ENCODE measurements around the gene ADAR.

The ADAR gene

DNA sequence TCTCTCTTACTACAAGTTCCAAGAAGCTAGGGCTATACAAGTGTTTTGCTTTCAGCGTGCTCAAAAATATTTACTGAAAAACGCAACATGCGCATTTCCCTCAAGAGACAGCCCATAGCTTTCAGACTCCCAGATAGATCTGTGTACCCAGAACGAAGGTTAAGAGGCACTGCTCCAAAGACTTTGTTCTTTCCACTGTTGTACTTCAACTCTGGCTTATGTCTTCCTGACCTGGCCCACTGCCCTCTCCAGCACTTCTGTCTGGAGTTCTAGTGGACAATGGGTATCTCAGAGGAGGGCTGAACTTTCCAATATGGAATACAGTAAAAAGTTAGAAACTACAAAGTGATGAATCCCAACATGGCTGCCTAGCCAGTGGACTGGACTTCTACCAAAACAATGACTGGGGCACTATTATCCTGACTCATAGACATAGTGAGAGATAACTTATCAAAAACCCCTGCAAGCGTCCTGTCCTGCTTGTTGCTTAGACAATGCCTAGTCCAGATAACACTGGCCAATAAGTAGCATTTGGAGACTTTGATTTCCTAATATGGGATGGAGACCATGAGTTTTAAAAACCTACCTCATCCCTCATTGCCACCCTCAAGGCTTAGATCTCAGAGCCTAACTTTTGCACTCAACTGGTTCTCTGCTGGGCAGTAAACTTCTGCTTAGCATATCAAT lies 8.8 kb upstream of the ADAR start:
- DNase-seq = no peak

DNA sequence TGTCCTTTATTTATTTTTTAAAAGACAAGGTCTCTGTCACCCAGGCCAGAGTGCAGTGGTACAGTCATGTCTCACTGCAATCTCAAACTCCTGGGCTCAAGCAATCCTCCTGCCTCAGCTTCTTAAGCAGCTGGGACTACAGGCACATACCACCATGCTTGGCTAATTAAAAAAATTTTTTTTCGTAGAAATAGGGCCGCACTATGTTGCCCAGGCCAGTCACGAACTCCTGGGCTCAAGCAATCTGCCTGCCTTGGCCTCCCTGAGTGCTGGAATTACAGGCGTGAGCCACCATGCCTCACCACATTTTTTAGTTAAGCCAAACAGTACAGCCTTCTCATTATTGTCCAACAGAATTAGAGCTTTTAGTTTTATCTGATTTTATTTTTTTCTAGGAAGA lies 7.4 kb upstream of the ADAR start:
- DNase-seq = no peak

DNA sequence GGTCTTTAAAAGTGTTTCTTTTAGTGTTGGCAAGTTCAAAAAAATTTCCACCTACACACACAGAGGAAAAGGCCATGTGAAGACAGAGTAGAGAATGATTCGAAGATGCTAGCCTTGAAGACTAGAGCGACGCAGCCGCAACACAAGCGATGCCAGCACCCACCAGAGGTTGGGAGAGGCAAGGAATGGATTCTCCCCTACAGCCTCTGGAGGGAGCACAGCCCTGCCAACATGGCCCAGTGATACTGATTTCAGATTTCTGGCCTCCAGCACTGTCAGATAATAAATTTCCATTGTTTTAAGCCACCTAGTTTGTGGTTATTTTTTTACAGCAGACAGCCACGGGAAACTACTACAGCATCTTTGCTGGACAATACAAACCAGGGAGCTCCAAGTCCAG lies 6.9 kb upstream of the ADAR start:
- no peak for DNase-seq

DNA sequence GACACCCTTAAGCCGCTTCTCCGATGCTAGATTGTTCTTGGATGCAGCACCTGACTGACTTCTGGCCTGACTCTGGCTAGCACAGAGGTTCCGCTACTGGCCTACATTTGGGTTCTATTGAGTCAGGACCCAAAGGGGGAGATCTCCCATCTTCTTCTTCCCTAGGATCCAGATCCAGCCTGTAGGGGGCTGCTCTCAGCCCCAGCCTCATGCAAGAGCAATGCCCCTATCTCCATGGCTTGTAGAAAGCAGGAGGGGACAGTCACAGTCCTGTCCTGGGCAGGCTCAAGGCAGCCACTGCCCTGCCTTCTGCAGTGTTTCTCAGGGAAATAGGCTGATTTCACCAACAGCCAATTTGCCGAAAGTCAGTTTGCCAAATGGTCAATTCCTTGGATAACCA lies 6.3 kb upstream of the ADAR start:
- no peak for DNase-seq

DNA sequence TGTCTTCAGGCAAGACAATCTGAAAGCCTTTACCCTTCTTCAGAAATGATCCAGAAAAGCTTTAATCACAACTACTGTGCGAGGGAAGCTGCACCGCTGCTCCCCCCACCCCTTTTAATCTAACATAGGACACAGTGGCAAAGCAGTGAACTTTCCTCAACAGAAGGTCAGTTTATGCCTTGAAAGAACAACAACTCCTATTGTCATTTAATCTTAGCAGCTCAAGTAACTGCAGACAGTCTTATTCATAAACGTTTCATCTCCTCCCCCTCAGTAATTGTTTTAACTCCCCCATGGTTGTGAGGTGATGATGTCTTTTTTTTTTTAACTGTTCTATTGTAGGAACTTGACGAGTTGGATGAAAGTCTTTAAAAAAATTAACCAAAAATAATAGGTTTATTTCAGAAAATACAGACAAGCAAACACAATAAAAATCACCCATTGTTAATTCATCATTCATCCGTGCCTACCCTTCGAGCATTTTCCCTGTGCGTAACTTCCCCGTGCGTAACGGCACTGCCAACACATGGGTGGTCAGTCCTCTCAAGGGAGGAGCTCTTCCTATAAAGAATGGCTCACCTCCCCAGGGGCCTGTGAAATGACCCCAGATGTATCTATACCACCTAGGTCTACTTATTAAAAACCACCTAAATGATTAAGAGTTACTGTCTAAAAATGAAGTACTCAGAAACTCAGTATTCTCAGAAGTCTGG lies 3.3 kb upstream of the ADAR start:
- DNase-seq = no peak

DNA sequence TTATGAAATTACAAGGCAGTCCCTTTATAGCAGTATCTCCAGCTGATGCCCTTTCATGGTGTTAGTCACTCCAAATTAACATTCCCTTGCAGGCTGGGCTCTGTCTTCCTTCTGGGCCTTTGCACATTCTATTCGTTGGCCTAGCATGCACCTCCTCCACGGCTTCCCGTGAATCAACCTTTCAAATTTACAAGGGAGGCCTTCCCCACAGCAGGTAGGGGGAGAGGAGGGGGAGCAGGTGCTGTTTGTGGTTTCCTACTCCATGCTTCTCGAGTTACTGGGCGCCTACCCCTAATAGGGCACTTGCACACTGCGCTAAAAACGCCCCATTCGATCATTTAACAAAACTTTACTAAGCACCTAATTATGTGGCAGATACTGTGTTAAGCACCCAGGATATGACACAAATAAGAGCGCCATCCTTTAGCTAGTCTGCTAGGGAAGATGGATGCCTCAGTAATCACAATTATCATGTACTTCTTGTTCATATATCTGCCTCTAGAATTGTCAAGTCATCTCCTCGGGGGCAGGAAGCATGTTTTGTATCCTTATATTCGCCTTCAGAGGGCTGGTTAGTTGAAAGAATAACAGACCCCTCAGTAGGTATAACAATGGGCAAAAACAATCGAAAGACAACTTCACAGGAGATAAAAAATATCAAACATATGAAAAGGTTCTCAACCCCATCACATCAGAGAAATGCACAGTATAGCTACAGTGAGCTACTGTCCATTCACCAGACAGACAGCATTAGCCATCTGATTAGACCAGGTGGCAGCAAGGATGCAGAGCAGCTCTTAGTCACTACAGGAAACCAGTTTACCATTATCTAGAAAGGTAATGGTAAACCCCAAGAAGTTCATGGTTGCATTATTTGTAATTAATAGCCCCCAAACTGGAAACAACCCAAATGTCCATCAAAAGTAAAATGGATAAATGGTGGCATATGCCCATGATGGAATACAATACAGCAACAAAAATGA lies 1.7 kb upstream of the ADAR start:
- peak; percentile 40 for DNase-seq

DNA sequence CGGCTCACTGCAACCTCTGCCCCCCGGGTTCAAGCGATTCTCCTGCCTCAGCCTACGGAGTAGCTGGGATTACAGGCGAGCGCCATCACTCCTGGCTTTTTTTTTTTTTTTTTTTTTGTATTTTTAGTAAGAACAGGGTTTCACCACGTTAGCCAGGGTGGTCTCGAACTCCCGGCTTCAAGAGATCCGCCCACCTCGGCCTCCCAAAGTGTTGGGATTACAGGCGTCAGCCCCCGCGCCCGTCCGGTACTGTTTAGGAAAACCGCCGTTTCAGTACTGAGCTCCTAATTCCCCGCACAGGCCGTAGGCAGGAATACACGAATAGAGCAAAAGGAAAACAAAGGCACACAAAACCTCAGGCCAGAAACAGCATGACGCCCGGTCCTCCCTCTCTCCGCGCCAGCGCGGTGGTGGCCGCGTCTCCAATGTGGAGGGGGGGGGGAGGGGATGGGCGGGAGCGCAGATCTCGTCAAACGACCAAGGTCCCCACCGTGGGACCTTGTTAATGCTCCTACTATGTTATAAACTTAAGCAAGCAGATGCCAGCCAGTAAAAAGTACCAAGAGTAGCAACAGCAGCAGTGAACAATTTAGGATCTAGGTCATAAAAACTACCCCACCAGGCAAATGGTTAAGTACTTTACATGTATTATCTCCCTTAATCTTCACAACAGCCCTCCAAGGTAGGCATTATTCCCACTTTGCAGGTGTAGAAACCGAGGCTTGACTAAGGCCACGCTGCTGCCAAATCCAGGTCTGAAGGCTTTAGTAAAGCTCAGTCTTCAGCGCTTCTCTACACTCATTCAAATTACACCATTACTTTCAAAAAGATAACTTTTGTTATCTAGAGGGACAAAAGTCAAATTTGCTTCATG lies 648 bp upstream of the ADAR start:
- DNase-seq = peak; percentile 63

DNA sequence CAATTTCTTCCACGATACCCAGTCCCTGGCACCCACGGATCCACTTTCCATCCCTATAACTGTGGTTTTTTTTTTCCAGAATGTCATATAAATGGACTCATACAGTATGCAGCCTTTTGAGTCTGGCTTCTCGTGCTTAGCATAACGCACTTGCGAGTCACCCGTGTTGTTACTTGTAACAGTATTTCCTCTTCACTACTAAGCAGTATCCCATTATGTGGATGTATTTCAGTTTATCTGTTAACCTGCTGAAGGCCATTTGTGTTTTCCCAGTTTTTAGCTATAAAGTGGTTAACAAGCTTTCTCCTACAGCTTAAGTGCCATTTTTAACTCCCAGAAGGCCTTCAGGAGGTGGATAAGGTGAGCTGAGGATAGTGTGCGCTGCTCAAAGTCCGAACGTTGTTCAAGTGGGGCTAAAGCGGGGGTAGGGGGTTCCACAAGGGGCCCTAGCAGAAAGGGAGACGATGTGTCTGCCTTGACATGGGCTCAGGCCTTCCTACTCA lies 829 bp downstream of the ADAR start:
- DNase-seq = peak; percentile 58

DNA sequence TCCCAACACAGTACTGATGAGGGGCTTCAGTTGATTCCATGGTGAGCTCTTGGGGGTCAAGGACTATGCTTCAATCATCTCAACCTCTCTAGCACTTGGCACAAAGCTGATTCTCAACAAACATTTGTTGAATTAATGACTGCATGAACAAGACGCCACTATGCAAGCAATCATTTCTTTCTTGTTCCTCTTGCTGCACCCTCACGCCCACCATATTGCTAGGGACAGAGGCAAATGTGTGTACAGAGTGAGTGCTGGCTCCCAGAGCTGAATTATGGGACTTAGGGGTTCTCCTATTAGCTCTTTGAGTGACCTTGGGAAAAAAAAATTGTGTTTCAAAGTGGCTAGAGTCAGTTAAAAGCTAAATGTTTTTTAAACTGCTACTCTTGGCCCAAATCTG lies 2.5 kb downstream of the ADAR start:
- DNase-seq = no peak

DNA sequence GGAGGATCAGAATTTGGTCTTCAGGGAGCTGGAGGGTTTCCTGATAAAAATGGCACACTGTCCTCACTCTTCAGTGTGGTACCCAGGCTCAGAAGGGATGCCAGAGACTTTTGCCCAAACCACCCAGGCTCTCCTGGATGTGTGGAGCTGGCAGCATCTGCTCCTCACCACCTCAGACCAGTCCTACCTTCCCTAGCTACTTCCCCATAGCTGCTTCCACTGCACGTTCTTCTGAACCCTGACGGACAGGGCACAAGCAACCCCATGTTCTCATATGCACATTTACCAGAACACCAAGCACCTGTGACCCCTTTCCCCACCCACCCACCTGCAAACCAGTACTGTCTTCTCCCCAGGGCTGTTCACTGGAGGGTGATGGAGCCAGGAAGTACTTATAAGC lies 4.7 kb downstream of the ADAR start:
- DNase-seq = no peak

DNA sequence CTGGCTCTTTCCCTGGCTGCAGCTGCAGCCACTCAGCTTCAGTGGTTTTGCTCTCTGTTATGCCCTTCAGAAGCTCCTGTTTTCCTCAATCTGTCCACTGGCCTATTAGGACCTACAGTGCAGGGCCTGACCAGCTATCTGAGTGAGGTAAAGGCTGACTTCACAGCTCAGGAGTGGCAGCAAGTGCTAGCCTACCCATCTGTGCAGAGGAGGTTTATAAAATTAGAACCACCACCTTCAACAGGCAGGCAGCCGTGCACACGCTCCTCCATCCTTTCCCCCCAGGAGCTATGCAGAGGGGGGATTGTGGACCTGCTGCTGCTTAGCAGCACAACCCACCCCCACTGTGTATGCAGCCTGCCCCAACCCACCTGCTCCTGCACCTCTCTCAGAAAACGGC lies 8.3 kb downstream of the ADAR start:
- DNase-seq = no peak

DNA sequence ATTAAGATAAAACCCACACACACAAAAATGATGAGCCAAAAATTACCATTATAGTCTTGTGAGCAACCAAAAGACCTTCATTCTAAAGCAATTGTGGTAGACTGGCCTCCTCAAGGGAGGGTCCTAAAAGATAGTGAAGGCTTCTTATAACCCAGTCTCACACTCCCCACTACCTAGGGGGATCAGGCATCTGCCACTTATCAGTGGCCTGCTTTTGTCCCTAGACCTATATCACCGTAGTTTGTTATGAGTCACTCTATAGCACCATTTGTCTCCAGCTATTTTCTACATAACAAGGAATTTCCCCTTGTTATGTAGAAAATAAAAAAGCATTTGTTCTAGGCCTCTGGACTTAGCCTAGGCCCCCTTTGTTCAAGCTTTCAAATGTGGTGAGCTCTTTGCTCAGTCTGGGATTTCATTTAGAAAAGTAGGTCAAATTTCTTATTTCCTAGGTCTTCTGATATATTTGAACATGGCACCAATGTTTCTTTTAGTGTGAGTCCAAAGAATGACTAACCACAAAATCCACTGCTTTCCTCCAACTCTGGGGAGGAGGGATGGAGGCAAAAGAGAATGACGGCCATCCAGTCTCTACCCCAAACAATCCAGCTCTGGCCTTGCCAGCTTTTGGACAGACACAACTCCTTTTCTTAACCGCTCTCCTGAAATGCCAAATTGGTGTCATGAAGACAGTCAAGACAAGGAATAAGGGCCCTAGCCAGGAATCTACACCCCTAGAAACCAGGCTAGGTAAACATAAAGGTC lies 8.9 kb downstream of the ADAR start:
- no peak for DNase-seq

DNA sequence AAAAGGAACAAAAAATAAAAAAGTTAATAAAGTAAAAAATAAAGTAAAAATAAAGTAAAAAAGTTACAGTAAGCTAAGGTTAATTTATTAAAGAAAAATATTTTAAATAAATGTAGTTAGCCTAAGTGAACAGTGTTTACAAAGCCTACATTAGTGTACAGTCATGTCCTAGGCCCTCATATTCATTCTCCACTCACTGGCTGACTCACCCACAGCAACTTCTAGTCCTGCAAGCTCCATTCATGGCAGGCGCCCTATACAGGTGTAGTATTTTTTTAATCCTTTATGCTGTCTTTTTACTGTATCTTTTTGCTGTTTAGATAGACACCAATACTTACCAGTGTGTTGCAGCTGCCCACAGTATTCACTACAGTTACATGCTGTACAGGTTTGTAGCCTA lies 12.4 kb downstream of the ADAR start:
- DNase-seq = no peak

DNA sequence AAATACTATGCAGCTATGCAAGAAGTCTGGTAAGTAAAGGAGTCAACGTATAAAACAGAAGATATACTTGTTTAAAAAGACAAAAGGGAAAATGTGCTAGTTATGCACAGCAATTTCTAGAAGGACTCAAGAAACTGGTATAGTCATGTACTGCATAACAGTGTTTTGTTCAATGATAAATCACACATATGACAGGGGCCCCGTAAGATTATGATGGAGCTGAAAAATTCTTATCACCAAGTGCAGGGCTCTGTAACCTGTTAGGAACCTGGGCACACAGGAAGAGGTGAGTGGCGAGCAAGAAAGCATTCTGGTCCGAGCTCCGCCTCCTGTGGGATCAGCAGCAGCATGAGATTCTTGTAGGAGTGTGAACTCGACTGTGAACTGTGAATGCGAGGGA lies 13.2 kb downstream of the ADAR start:
- no peak for DNase-seq

DNA sequence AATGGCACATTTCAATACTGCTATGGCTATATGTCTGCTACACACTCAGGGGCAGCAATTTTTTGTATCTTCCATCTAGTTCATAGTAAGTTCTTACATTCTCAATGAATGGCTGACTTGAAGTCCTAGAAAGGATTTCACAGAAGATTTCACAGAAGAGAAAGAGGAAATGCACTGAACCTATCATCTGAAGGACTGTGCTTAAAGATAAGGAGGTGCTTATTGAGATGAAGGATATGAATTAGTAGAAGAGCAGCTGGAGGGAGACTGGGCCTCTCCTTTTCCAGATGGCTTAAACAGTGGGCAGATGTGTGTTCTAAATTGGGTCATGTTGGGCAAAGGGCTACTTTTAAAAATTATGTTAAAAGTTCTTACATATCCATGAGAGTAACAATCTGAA lies 14.6 kb downstream of the ADAR start:
- no peak for DNase-seq

DNA sequence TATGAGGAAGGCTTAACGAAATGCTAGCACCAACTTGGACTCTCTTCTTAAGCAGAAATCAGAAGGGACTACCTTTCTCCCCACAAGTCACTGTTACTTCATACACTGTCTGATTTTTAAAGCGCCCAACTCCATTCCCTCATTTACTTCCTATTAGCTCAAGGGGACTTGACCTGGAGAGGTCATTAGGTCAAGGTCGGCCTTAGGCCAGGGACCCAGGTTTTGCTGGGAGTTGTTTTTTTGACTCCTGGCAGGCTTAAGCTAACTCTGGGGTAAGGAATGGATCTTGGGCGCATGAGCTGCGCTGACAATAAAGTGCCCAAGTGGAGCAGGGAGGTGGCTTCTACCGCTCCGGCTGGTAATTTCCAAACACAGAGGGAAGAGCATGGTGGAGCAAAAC lies 16.8 kb downstream of the ADAR start:
- DNase-seq = no peak

DNA sequence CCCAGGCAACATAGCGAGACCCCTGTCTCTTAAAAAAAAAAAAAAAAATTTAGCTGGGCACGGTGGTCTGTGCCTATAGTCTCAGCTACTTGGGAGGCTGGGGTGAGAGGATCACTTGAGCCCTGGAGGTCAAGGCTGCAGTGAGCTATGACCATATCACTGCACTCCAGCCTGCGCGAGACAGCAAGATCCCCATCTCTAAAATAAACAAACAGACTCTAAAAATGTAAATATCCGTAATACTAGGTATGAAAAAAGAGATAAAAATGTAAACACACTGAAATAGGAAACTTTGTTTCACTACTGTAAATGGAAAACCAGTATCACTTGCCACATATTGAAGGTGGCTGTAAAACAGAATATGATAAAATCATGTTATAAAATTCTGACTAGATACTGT lies 17.2 kb downstream of the ADAR start:
- DNase-seq = no peak

DNA sequence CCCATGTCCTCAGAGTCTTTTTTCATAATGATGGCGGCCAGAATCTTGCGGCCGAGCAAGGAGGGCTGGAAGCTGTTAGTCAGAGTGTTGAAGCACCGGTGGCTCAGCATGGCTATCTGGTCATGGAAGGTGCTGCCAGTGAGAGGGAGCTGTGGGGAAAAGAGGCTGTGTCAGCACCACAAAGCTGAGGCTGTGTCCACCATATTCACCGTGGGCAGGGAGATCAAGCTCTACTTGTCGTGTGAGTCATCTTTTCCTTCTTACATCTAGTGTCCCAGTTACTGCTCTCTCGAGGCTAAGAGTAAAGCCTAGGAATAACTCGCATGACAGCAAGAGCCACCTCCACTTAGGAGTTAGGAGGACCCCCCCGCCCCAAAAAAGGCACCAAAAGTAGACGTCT lies 18.2 kb downstream of the ADAR start:
- no peak for DNase-seq

DNA sequence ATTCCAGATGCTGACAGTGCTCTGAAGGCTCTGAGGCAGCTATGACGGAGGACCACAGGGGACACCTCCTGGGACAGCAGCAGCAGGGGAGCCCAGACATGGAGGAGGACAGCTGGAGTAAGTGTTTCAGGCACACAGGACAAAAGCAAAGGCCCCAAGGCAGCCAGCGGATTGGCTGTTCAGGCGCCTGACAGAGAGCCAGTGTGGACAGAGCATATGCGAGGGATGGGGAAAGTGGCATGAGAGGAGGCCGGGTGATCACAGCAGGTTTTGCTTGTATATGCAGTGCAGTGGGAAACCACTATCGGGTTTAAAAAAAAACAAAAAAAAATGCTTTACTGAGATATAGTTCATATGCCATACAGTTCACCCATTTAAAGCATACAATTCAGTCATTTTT lies 21.3 kb downstream of the ADAR start:
- DNase-seq = no peak

DNA sequence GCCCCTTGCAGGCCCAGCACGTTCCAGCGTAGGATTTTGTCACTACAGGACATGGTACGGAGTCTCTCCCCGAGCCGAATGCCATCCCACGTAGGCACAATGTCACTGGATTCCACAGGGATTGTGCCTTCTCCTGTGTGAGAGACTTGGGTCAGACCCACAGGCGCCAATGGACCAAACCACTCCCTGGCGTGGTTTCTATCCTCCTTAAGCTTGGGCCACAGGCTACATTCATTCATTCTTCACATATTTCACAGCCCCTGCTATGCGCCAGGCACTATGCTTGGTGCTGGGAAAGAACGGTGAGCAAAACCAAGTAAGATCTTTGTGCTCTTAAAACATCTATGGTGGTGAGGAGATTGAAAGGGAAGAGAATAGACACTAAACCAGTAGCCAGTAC lies 21.8 kb downstream of the ADAR start:
- DNase-seq = no peak

DNA sequence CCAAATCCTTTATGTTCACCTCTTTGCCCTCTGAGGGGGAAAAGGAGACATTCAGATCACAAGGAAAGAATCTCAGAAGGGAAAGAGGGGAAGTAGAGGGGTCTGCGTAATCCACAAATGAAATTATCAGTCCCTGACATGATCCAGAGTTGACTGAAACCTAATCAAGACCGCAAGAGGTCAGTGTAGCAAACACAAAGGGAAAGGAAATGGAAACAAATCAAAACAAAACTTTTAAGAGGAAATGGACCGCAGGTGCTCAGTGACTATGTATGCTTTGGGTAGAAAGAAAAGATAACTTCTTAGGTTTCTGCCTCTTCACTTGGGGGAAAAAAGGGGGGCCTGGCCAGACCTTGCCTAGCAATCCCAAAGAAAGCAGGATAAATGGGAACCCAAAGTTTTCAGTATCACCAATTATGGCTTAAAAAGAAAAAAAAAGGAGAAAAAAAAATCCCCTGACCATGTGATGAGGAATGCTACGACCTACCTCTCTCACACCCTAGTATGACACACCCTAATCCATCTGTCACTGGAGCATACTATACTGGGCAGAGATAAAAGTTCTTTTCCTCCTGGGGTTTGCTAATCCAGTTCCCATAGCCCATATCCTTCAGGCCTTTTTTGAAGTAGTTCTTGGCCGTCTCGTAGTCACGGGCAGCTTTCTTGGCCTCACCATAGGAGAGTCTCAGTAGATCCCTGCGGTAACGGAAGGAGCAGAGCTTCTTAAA lies 23.6 kb downstream of the ADAR start:
- no peak for DNase-seq

Data from fibroblast of upper back skin (primary cell).